ENCODE measurements around the gene FAM163B. TPM values are rescaled to one million over a fixed set of nuclear protein-coding genes. Genes with fewer than 3 reads are reported as not detected.

The FAM163B gene
- total and polyA plus RNA-seq, 2 of the 8 experiments (the other 6 are each of a cell fraction or from before 2014, with no cell fraction given) = 0.63 to 1.0 TPM

- TF ChIP-seq RFX5 (IDR thresholded peaks at IDR 0.05; ENCODE audit: borderline replicate concordance, low read depth, low read length) = no peak
- TF ChIP-seq SP4 (IDR thresholded peaks at IDR 0.05; ENCODE audit: low read length) = no peak
- TF ChIP-seq RBBP5 (IDR thresholded peaks at IDR 0.05; ENCODE audit: borderline replicate concordance, low read depth, low read length) = no peak
These were observed 28.9 kb upstream of the FAM163B start (continued) for GRCh38 chr9:133638076-133638475.

All from H1 (cell line).